BJ (cell line): Measurements from ENCODE around the gene RNF181. TPM values are rescaled to one million over a fixed set of nuclear protein-coding genes. Genes with fewer than 3 reads are reported as not detected.

Experiments used
- CTCF ChIA-PET: fragments of 350-600 bp; formaldehyde crosslinking; extraction: SDS; loops from one replicate; lab custom pipeline; 2021; ENCODE audit warnings: antibody characterized with exemption, inconsistent platforms; lab: Yijun Ruan, JAX
- POLR2A ChIA-PET: fragments of 300-600 bp; sonication (Branson Sonifier 250); formaldehyde crosslinking; extraction: SDS; loops from one replicate; lab custom pipeline; 2021; ENCODE audit warnings: antibody characterized with exemption; lab: Charles Lee
- DNase-seq: peaks from one replicate; pipeline ENCODE4 v3.0.0-alpha.2; 2011; ENCODE audit warnings: low read depth
- H3K27me3 ChIP-seq: 2 replicates; pipeline ENCODE4 v1.6.0; 2011; ENCODE audit warnings: low read length; ENCODE audit not compliant: control insufficient read depth, insufficient read depth
- H3K36me3 ChIP-seq: 2 replicates; pipeline ENCODE4 v1.5.1; 2011; ENCODE audit warnings: low read length; ENCODE audit not compliant: control insufficient read depth, insufficient read depth
- H3K4me3 ChIP-seq: 2 replicates; pipeline ENCODE4 v1.5.1; 2011; ENCODE audit warnings: low read depth, mild to moderate bottlenecking, control low read depth, low read length
- CTCF ChIP-seq: IDR thresholded peaks from 2 replicates; pipeline ENCODE4 v1.5.1; 2011; ENCODE audit warnings: low read depth, mild to moderate bottlenecking, control low read depth, inconsistent platforms, low read length, moderate library complexity; ENCODE audit not compliant: insufficient read depth
- polyA plus RNA-seq: library from polyadenylated mRNA; depleted of rRNA; stranded (reverse); fragments of >200 nt; gene quantifications from 2 replicates; pipeline ENCODE4 v1.2.3, GENCODE V29; 2011

Gene RNF181
- polyA plus RNA-seq, 1 experiment: 376 TPM

DNA sequence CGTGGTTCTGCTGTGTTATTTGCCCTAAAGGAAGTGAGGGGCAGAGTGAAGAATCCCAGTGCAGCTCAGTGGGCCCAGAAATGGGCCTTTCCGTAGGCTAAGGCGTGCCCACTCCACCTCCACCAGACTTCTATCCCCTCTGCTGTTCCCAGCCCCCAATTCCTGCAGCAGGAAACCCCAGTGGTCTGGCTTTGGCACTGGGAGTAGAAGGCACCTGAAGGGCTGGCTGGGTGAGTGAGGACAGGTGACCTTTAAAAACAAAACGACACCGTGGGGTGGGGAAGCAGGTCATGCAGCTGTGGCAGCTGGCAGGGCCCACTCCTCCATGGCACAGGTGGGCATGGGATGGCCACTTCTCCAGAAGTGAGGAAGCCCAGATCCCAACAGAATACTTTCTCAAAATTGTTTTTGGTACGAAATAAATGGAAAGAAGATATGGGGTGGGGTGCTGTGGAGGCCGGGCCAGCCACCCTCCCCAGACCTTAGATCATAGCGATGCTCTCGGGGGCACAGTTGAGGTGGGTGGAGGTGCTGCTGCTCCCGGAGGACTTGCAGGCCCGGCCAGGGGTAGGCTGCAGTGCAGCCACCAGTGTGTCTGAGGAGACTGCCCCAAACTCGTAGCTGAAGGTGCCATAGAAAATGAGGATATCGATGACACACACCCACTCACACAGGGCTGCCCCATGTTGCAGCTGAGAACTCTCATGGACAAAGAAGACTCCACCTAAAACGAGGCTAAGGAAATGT lies 3.2 kb downstream of the RNF181 start:
- CTCF ChIA-PET: no interaction called here
- Histone ChIP-seq H3K36me3 (peaks cover 17% of the 10 kb centered on the region), H3K27me3 (no peaks in the 10 kb centered on the region), H3K4me3 (no peak overlapping the region)
- POLR2A ChIA-PET: interaction anchor here (0.7 kb wide), 1 partner anchor 14 kb away, joined by 5 read pairs; the partner anchor contains the start of gene VAMP5
- no peak for DNase-seq
- no peak for TF ChIP-seq CTCF

GRCh38 chr2:85599468-85600234 lies 4.1 kb downstream of the RNF181 start:
- peaks cover 17% of the 10 kb centered on the region for H3K36me3 ChIP-seq
- no peak for DNase-seq
- no peaks in the 10 kb centered on the region for H3K27me3 ChIP-seq
- H3K4me3 ChIP-seq: no peak overlapping the region
- ChIA-PET CTCF (interaction anchor here (0.9 kb wide), 1 partner anchor 41 kb away, joined by 3 read pairs; no protein-coding TSS in a partner anchor), POLR2A (no interaction called here)
- TF ChIP-seq CTCF: no peak

DNA sequence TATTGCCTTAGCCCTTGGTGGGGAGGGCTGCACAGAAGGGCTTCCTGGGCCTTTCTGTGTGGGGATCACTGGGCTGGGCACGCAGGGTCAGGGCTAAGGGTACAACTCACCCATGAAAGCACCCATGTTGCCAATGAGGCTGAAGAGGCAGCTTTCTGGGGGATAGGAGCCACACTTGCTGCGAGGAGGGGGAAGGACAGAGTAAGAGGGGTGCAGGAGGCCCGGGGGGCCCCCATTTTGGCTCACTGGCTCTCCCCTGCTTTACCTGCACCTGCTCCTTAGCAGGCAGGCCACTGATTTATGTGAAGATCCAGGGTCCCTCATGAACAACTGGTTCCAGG lies 4.7 kb downstream of the RNF181 start:
- ChIA-PET POLR2A (no interaction called here), CTCF (interaction anchor here (0.9 to 1.6 kb wide), 2 partner anchors 10 to 41 kb away, joined by 3 to 6 read pairs; no protein-coding TSS in a partner anchor)
- Histone ChIP-seq H3K36me3 (peaks cover 17% of the 10 kb centered on the region), H3K4me3 (no peak overlapping the region), H3K27me3 (no peaks in the 10 kb centered on the region)
- no peak for DNase-seq
- no peak for TF ChIP-seq CTCF

DNA sequence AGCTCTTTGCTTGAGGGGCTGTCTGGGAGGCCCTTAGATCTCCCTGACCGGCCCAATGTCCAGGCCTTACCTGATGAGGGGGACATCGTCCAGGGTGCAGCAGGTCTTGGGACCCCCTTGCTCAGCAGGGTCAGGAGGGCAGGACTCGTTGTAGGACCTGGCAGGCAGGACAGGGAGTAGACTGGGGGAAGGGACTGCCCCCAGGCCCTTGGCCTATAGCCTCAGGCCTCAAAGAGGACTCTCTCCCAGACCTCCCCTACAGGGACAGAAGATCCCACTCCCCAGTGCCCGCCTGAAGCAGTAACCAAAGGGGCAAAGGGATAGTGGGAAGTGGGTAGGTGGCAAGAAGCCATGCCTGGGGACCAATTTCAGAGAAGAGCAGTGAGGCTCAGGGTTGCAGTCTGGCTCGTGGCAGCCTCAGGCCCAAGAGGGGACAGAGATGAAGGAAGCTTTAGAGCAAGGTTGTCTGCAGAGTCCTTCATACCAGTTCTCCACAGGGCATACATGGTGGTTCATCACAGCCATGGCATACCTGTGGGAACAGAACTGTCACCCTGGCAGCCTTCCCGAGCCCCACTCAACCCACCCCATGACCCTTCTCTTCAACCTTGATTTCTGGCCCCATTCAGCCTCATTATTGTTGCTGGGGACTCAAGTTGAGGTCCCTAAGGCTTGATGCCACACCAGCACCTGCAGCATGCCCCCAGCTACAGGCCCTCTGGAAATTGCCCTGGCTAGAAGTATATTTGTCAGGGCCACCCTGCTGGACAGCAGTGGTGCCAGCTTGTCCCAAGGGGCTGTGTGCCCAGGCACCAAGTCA lies 5.6 kb downstream of the RNF181 start:
- Histone ChIP-seq H3K36me3 (peaks cover 17% of the 10 kb centered on the region), H3K4me3 (peak overlapping the region; percentile 59; the same call in 1 of the 2 replicates), H3K27me3 (no peaks in the 10 kb centered on the region)
- no peak for TF ChIP-seq CTCF
- no peak for DNase-seq
- ChIA-PET CTCF (interaction anchor here (1.6 kb wide), 1 partner anchor 11 kb away, joined by 6 read pairs; no protein-coding TSS in a partner anchor), POLR2A (no interaction called here)
